ENCODE measurements around the gene ETFB.

Gene ETFB

GRCh38 chr19:51365965-51366388 lies at the start of gene ETFB (continued):
- TF ChIP-seq BCL6B (tag by site-specific recombination; IDR thresholded peaks at IDR 0.05) (no peak), OVOL3 (tag by site-specific recombination; IDR thresholded peaks at IDR 0.05) (no peak), ZNF26 (tag by site-specific recombination; IDR thresholded peaks at IDR 0.05) (no peak), ZNF202 (tag by site-specific recombination; IDR thresholded peaks at IDR 0.05; ENCODE audit: borderline replicate concordance) (no peak), ZNF223 (tag by site-specific recombination; IDR thresholded peaks at IDR 0.05) (no peak), ZNF23 (tag by site-specific recombination; IDR thresholded peaks at IDR 0.05; ENCODE audit: borderline replicate concordance) (no peak), GLIS1 (tag by site-specific recombination; IDR thresholded peaks at IDR 0.05) (no peak), SCRT2 (tag by site-specific recombination; IDR thresholded peaks at IDR 0.05) (no peak), ZNF19 (tag by site-specific recombination; IDR thresholded peaks at IDR 0.05; ENCODE audit: low read depth) (no peak), ZSCAN30 (tag by site-specific recombination; IDR thresholded peaks at IDR 0.05) (peak; percentile 35; the same call in 1 of the 2 replicates), PBX3 (CRISPR knock-in tag; IDR thresholded peaks at IDR 0.05) (no peak), YY2 (tag by site-specific recombination; IDR thresholded peaks at IDR 0.05) (peak; percentile 57; the same call in 1 of the 2 replicates), ZBTB17 (tag by site-specific recombination; IDR thresholded peaks at IDR 0.05) (no peak), ZNF660 (tag by site-specific recombination; IDR thresholded peaks at IDR 0.05) (no peak), ZNF704 (tag by site-specific recombination; IDR thresholded peaks at IDR 0.05) (no peak), ZNF792 (tag by site-specific recombination; IDR thresholded peaks at IDR 0.05) (no peak), ZBTB20 (tag by site-specific recombination; IDR thresholded peaks at IDR 0.05) (0 out of 2 replicates have a peak, but pooled peaks have one; percentile 7), ZNF184 (tag by site-specific recombination; IDR thresholded peaks at IDR 0.05) (no peak), MYNN (tag by site-specific recombination; IDR thresholded peaks at IDR 0.05; ENCODE audit: borderline replicate concordance) (no peak)

GRCh38 chr19:51415187-51415586 lies 49.0 kb upstream of the ETFB start:
- H3K27ac ChIP-seq (ENCODE audit: extremely low read depth, low read depth, low read length), result no peak overlapping the region
- POLR2A ChIA-PET, result no interaction called here
- no peaks in the 10 kb centered on the region for H3K36me3 ChIP-seq (ENCODE audit: control insufficient read depth in 2 of 2, insufficient read depth in 1 of 2, low read length in 2 of 2)
- no peak for TF ChIP-seq ZNF521 (tag by site-specific recombination; IDR thresholded peaks at IDR 0.05)
- no peak for TF ChIP-seq ZNF571 (tag by site-specific recombination; IDR thresholded peaks at IDR 0.05)
- no peak for TF ChIP-seq ZNF76 (tag by site-specific recombination; IDR thresholded peaks at IDR 0.05; ENCODE audit: borderline replicate concordance, low read depth)
- TF ChIP-seq KLF16 (tag by site-specific recombination; IDR thresholded peaks at IDR 0.05), result no peak
- no peak for TF ChIP-seq ZNF677 (tag by site-specific recombination; IDR thresholded peaks at IDR 0.05)
- TF ChIP-seq ZNF548 (tag by site-specific recombination; IDR thresholded peaks at IDR 0.05), result no peak
- TF ChIP-seq RBAK (tag by site-specific recombination; IDR thresholded peaks at IDR 0.05), result no peak
- TF ChIP-seq ZEB2 (tag by site-specific recombination; IDR thresholded peaks at IDR 0.05), result no peak
- no peak for TF ChIP-seq ZNF394 (tag by site-specific recombination; IDR thresholded peaks at IDR 0.05; ENCODE audit: borderline replicate concordance)
- TF ChIP-seq ZNF24 (tag by site-specific recombination; IDR thresholded peaks at IDR 0.05), result no peak
- no peak for TF ChIP-seq ZNF311 (tag by site-specific recombination; IDR thresholded peaks at IDR 0.05; ENCODE audit: borderline replicate concordance)
- no peak for TF ChIP-seq PBX3 (CRISPR knock-in tag; IDR thresholded peaks at IDR 0.05)
- TF ChIP-seq ZNF146 (tag by site-specific recombination; IDR thresholded peaks at IDR 0.05), result no peak
- TF ChIP-seq ZNF473 (tag by site-specific recombination; IDR thresholded peaks at IDR 0.05), result no peak
- CTCF ChIA-PET, result interaction anchor here (0.6 to 1.0 kb wide), 2 partner anchors 25 to 76 kb away, joined by 3 read pairs; no protein-coding TSS in a partner anchor
- no peaks in the 10 kb centered on the region for H3K9me3 ChIP-seq (ENCODE audit: control insufficient read depth, insufficient read depth, low read depth, low read length)
- no peak overlapping the region for H3K4me3 ChIP-seq (ENCODE audit: low read depth, low read length)
- H3K4me1 ChIP-seq (ENCODE audit: control insufficient read depth, insufficient read depth, low read length), result no peaks in the 10 kb centered on the region

Measured in HEK293 (cell line).